ENCODE measurements around the gene EGFL7.
A peak's percentile ranks its signal among the peaks of the same experiment; 100 is the strongest.

The EGFL7 gene

GRCh38 chr9:136645352-136645902, 17.3 kb upstream of the EGFL7 start:
- no peak for DNase-seq

DNA sequence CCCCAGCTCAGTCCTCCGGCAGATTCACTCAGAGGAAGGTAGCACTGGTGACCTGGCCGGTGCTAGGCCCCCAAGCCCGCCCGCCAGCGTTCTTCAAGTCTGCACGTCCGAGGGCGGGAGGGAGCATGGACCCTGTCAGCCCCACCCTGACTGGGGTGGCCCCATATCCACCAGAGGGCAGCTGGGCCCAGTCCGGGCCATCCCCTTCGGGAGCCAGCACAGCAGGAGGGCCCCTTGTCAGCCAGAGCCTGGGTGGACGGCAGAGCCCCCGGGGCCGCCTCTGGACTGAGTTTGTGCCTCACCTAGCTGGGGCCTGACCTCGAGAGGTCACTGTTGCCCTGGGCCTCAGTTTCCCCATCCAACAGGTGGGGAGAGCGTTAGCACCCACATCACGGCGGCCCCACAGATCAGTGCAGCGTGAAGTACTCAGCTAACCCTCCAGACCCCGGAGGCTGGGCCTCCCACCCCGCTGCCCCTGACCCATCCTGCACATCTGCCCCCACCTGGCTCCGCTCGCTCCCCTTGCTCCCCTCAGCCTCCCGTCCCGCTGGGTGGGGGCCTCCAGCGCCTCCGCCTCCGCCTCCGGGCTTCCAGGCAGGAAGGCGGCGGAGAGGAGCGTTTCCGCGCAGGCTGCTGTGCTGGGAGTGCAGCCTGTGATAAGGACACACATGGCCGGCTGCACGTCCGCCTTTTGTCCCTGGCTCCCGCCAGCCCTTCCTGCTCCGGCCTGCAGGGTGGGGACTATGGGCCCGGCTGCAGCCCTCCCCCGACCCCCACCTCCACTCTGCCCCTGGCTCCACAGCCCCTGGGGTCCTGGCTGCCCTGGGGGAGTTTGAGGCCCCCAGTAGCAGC, 16.6 kb upstream of the EGFL7 start:
- DNase-seq = peak; percentile 41

DNA sequence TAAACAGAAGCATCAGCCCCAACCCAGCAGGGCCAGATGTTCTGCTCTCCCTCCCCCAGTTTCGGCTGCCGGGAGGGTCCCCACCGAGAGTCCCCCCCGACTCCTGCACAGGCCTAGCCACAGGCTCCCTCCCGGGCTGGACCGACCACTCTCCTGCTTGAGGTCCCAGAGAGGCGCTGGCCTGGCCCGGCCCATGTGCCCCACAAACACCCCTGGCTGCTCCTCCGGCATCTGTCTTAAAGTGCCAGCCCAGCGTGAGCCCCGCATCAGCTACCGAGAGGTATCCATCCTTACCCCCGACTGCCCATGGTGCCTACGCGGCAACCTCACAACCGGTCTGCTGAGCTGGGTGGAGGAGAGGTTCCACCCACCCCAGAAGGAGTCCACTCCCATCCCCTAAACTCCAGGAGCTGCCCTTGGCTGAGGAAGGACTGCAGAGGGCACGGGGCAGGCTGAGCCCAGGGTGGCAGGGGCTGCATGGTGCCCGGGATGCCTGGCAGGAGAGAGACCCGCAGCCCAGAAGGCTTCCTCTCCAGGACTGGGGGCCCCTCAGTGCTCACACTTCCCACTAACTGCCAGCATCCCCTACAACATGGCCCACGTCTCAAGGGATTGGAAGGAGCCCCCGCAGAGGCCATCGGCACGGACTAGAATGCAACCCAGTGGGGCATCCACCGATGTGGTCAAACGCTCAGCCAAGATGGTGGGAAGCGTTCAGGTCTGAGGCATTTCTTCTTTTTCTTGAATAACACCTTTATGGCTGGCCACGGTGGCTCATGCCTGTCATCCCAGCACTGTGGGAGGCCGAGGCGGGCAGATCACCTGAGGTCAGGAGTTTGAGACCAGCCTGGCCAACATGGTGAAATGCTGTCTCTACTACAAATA, 15.6 kb upstream of the EGFL7 start:
- no peak for DNase-seq

- no peak for DNase-seq
Measured at GRCh38 chr9:136648751-136649150, 14.0 kb upstream of the EGFL7 start.

DNA sequence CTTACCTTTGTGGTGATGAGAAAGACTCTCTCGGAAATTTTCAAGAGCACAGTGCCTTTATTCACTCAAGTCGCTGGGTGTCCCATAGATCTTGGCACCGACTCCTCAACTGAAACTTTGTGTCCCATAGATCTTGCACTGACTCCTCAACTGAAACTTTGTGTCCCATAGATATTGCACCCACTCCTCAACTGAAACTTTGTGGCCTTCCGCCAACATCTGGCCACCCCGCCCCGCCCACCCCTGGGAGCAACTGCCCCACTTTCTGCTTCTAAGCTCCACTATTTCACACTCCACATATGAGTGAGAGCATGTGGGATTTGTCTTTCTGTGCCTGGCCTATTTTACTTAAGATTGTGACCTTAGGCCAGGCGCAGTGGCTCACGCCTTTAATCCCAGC, 12.7 kb upstream of the EGFL7 start:
- DNase-seq = no peak

DNA sequence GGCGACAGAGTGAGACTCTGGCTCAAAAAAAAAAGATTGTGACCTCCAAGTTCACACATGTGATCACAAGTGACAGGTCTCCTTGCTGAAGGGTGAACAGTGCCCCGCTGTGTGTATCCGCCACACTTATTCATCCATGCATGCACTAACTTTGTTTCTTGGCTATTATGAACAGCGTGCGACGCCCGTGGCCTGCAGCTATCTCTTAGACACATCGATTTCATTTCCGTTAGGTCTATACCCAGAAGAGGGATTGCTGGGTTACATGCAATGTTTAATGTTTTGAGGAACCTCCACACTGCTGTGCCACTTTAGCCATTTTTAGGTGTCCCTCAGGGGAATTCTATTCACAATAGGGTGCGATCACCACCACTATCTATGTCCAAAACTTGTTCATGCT, 12.1 kb upstream of the EGFL7 start:
- DNase-seq = no peak

GRCh38 chr9:136651860-136652259, 10.9 kb upstream of the EGFL7 start:
- DNase-seq = no peak

DNA sequence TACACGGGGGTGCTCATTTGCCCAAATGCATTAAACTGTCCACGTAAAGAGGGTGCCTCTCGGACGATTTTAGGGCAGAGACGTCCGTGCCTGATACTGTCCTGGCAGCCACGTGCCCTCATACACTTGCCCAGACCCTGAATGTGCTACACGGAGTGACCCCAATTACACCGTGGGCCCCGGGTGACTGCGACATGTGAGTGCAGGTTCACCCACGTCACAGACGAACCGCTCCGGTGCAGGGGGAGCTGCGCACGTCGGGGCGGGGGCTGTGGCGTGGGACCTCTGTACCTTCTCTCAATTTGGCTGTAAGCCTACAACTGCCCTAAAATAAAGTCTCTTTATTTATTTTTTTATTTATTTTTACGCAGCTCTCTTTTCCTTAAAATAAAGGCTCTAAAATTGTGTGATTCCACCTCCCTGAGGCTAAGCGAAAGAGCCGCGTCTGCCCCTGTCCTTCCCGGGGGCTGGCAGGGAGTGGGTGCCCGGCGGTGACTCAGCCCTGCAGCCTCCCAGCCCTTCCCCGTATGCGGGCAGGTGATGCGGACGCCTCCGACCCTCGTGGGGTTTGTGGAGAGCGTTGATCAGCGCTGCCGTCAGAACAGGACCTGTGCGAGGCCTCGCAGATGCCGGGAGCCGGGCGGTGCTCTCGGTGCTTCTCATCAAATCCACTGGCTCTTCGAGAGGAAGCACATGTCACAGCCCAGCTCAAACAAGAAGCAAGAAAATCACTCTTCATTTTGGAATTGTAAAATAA, 9.2 kb upstream of the EGFL7 start:
- no peak for DNase-seq

- DNase-seq = no peak
Measured at GRCh38 chr9:136654820-136655535, 7.7 kb upstream of the EGFL7 start.

DNA sequence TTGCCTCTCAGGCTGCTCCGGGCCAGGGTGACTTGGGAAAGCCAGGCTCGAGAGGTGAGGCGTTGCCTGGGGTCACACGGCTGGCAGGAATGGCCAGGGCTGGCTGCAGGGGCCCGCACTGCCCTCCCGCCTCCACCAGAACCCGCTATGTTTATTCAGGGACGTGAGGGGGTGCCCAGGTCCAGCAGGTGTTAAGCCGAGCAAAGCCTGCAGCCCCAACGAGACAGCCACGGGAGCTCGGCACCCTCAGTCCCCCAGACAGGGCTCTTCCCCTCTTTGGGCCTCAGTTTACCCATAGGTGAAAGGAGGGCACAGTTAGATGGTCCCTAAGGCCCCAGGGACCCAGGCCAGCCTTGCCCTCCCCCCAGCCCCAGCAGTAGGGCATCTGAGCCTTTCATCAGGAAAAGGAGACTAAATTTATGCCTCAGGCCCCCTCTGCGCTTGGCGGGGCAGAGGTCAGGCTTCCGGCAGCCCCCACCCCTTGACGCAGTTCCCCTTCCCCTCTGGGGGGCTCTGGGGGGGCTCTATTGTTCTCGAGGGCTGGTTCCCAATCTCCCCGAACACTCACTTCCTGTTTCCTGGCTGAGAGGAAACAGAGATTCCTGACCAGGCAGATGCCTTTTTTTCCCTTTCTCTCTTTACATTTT, 7.1 kb upstream of the EGFL7 start:
- no peak for DNase-seq

DNA sequence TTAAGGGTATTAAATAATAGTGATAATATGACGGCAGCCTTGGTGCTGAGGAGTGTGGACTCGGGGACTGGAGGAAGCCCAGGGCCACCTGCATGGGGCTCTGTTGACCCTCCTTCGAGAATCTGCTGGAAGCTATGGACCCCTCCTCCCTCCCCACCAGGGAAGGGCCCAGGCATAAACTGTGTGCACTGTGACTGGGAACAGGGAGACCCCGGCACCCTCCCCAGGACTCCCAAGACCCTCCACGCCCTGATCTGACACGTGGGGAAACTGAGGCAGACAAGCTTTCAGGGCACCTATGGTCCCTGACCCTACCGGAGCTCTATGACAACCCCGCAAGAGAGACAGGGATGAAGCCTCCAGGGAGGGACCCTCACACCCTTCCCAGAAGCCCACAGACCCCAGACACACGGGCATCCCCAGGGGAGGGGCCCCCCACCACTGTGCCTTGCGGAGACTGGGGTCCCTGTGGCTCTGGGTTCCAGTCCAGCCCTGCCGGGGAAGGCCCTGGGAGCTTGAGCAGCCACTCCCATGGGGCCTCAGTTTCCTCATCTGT, 6.5 kb upstream of the EGFL7 start:
- DNase-seq = no peak

DNA sequence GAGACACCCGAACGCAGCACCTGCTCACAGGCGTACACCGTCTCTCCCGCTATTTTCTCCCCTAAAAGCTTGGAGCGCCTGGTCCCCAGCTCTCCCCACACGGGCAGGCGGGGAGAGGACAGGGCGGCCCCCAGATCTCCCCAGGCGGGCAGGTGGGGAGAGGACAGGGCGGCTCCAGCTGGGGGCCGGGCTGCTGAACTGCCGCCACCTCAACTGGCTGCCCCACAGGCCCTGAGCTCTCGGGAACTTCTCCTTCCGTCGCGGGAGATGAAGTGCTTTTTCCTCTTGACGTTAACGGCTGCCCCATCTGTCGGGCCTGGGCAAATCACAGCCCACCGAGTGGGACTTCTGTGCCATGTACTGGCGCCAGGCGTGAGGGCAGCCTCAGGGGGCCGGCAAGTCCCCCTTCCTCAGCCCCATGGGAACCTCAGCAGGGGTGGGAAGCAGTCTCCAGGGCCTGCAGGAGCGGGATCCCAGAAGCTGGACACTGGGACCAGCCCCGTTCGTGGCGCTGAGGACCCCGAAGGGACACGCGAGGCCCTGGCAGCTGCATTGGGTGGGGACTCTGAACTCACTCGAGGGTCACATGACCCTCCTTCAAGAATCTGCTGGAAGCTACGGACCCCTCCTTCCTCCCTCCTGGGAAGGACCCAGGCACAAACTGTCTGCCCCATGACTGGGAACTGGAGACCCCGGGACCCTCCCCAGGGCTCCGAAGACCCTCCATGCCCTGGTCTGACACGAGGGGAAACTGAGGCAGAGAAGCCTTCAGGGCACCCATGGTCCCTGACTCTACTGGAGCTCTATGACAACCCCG, 5.7 kb upstream of the EGFL7 start:
- no peak for DNase-seq

DNA sequence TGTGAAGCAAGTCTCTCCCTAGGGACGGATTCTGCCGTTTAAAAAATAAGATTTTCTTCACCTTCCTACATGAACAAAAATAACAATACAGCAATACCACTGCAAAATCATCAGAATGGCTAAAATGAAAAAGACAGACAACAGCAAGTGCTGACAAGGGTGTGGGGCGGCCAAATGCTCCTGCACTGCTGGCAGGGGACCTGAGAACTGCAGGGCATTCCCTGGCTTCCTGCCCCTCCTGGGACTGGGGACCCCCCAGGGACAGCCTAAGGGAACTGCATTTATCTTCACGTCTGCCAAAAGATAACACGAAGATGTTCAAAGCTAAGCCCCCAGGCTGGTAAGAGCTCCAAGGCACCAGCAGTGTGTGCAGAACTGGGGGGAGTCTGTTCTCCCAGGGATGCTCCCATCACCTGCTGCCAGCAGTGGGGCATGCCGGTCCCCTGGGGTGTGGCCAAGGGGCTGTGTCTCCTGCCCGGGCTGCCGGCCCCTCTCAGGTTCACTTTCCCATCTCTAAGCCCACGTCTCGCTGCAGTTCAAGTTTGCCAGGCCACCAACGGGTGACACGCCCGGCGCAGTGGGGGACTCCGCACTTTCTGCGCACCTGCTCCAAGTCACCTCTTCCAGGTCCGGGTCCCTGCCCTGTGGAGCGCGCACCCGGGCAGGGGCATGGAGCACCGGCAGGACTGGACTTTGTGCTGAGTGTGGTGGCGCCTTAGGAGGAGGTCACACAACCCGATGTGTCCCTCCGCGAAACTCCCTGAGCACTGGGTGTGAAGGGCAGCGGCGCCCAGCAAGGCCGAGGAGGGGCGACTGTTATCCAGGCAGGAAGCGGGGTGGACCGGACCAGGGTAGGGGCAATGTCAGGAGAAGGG, 4.5 kb upstream of the EGFL7 start:
- DNase-seq = peak; percentile 32

- no peak for DNase-seq
Measured at GRCh38 chr9:136658849-136659535, 3.7 kb upstream of the EGFL7 start.

- DNase-seq = no peak
Measured at GRCh38 chr9:136659861-136660784, 2.6 kb upstream of the EGFL7 start.

DNA sequence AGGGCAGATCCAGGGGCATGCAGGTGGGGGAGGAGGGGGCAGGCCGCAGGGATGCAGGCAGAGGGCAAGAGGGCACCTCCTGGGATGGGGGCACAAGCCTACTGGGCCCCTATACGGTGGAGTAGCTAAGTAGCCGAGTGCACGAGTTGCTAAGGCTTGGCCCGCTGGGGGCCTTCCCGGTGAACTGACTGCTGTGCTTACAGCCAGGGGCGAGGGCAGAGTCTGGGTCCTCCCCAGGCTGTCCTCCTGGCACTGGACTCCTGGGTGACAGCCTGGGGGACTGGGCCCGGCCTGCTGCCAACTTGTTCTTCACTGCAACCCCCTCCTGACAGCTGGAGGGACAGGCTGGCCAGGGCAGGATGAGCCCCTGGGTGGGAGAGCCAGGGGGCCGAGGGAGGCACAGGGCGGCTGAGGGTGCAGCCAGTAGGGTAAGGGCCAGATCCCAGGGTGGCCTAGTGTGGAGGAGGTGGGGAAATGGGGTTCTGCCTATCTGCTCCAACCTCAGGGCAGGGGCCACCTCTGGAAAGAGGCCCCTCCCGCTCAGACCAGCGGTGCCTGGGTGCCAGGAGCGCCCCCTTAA, 1.7 kb upstream of the EGFL7 start:
- DNase-seq = no peak

DNA sequence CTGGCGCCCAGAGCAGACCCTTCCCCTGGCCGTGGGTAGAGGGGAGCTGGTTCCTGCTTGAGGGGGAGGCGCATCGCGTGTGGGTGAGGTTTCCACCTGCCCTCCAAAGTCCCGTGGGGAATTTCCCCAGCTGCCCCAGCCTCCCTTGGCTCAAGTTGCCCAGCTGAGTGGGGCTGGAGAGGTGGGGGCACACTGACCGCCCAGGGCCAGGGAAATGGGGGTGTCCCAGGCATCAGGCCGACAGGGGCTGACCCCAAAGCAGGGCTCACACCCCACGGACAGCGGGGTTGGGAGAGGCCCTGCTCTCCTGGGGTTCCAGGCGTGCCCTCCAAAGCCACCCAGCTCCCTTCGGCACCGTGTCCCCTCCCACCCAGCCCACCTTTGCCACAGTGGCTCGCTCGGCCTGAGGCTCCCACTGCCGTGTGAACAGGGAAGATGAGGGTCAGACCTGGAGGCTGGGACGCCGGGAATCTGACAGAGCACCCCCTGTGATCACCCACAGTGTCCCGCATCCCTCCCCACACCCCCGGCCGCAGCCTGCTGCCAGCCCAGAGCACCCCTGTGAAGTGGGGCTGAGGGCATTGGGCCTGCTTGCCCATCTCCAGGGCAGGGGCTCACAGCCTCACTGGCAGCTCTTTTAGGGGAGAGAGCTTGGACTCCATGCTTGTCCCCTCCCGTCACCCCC, 933 bp upstream of the EGFL7 start:
- no peak for DNase-seq

All from NCI-H146 (cell line).